ENCODE results near the gene RYR2. TPM values are rescaled to one million over a fixed set of nuclear protein-coding genes. Genes with fewer than 3 reads are reported as not detected.

RYR2 gene
- total and polyA plus RNA-seq, 2 of the 8 experiments (the other 6 are each of a cell fraction or from before 2014, with no cell fraction given), result 1.3 to 4.4 TPM

- TF ChIP-seq CHD7 (IDR thresholded peaks at IDR 0.05; ENCODE audit: insufficient replicate concordance, low read length), result no peak
- no peak for TF ChIP-seq TCF12 (IDR thresholded peaks at IDR 0.05; ENCODE audit: low read depth, low read length)
- no peak for TF ChIP-seq ATF2 (IDR thresholded peaks at IDR 0.05; ENCODE audit: low read length)
- TF ChIP-seq EP300 (IDR thresholded peaks at IDR 0.05; ENCODE audit: borderline replicate concordance in 1 of 2, low read depth in 2 of 2, low read length in 2 of 2), result no peak
- no peak for TF ChIP-seq RXRA (IDR thresholded peaks at IDR 0.05; ENCODE audit: insufficient read depth, low read depth, low read length)
- TF ChIP-seq RNF2 (IDR thresholded peaks at IDR 0.05; ENCODE audit: borderline replicate concordance, low read depth, low read length, missing control alignments, poor library complexity, severe bottlenecking), result no peak
- TF ChIP-seq SIX5 (IDR thresholded peaks at IDR 0.05; ENCODE audit: low read depth, low read length), result no peak
- no peak for TF ChIP-seq SIRT6 (IDR thresholded peaks at IDR 0.05; ENCODE audit: low read length)
These were observed 12.0 kb upstream of the RYR2 start (continued) for GRCh38 chr1:237029850-237030535.
